Pancreas (tissue), 10 donors: ENCODE data around the gene PPM1H. TPM values are rescaled to one million over a fixed set of nuclear protein-coding genes. Genes with fewer than 3 reads are reported as not detected.
A peak's percentile ranks its signal among the peaks of the same experiment; 100 is the strongest.

Source experiments
- ATAC-seq, 4 donors: fragments of 200-7000 bp; cut with Tn5 transposase; one replicate each; pipeline versions ENCODE4 v1.8.0 to v1.9.1; 2020; ENCODE audit warnings: mild to moderate bottlenecking in 4 of 4, moderate library complexity in 4 of 4
- DNase-seq, 6 donors: peaks; one replicate each; pipeline ENCODE4 v3.0.0-alpha.2; 2020
- FAIRE-seq: peaks from 2 replicates; lab custom pipeline; 2012; peaks lifted over from hg19 to GRCh38; lab: Jason Lieb, UNC
- H3K27ac ChIP-seq, 4 donors: fragments of 200-600 bp; sonication (generic); 1 replicate in 3 of 4; 2 replicates in 1 of 4; pipeline versions ENCODE4 v1.5.0 to v1.8.0; 2020
- H3K27me3 ChIP-seq, 4 donors: fragments of 200-600 bp; one replicate each; pipeline ENCODE4 v1.8.0; 2021
- H3K36me3 ChIP-seq, 3 donors: fragments of 200-600 bp; sonication (generic) in 1 of 3; one replicate each; pipeline versions ENCODE4 v1.5.0 to v1.8.0; 2020 to 2021
- H3K4me1 ChIP-seq, 3 donors: fragments of 200-600 bp; one replicate each; pipeline ENCODE4 v1.8.0; 2021
- H3K4me3 ChIP-seq, 4 donors: fragments of 200-600 bp; sonication (generic) in 2 of 4; one replicate each; pipeline versions ENCODE4 v1.5.0 to v1.8.0; 2020 to 2021
- H3K9me3 ChIP-seq, 4 donors: fragments of 200-600 bp; one replicate each; pipeline ENCODE4 v1.8.0; 2021
- CTCF ChIP-seq, 4 donors: fragments of 200-600 bp; sonication (generic) in 3 of 4; IDR thresholded peaks; one replicate each; pipeline versions ENCODE4 v1.5.0 to v1.8.0; 2021; ENCODE audit warnings: antibody characterized with exemption in 4 of 4
- WGBS, 2 donors: extraction: QIAGEN DNeasy Blood & Tissue Kit; methylation state at CpG; one replicate each; pipeline ENCODE4 v1.1.7; 2013; 5-methylcytosine and 5-hydroxymethylcytosine counted together
- intact Hi-C, 3 donors: fragments of 100-400 bp; cut with DNase I; formaldehyde crosslinking; loops; one replicate each; pipeline versions ENCODE4 v1.11.1 to v1.14.2; 2022
- polyA plus RNA-seq, 2 donors: library from polyadenylated mRNA; stranded (reverse); fragments of 200-250 nt; gene quantifications; one replicate each; pipeline ENCODE4 v1.2.3, GENCODE V29; 2013
- total RNA-seq, 6 donors: library from RNA; stranded (reverse); fragmentation: NEBNext Ultra II Directional in 4 of 6; extraction: Animal tissue kit (Norgen Biotek cat#: 25700) in 4 of 6; gene quantifications; one replicate each; pipeline versions ENCODE4 v1.2.1 to v1.2.4, GENCODE V29; 2021 to 2023
- donor health status: healthy with polysubstance abuse.
- donor health status: DM: no; HTN: no; CAD: no; lungs with moderate emphysema.
- donor health status: DM: no; HTN: no; CAD: no.
- donor health status: control.
- donor health status: control.
- donor health status: Bipolar disorder and iron deficiency.
- donor health status: DM: yes; HTN: yes; CAD: no.
- donor health status: DM: no; HTN: no; CAD: no.
- donor health status: DM: no; HTN: no; CAD: no.
- donor health status: DM: yes; HTN: yes; CAD: no.

PPM1H gene
- total and polyA plus RNA-seq, 8 donors = 1.7 to 12.9 (median 5.8) TPM

GRCh38 chr12:62873116-62873825, 61.7 kb downstream of the PPM1H start:
- ATAC-seq (no peak), DNase-seq (no peak), FAIRE-seq (no peak)
- 92 to 95% methylated on average over 6 of the region's 6 CpGs for WGBS, 2 donors
- Histone ChIP-seq H3K27ac (no peak overlapping the region), H3K4me1 (no peaks in the 10 kb centered on the region), H3K4me3 (no peak overlapping the region), H3K9me3 (no peaks in the 10 kb centered on the region), H3K27me3 (no peaks in the 10 kb centered on the region), H3K36me3 (no peaks in the 10 kb centered on the region)
- intact Hi-C loops = no loop called here
- TF ChIP-seq CTCF (IDR thresholded peaks at IDR 0.05) = no peak

- Histone ChIP-seq H3K4me3 (no peak overlapping the region), H3K9me3 (no peaks in the 10 kb centered on the region), H3K4me1 (no peaks in the 10 kb centered on the region), H3K36me3 (no peaks in the 10 kb centered on the region), H3K27me3 (no peaks in the 10 kb centered on the region), H3K27ac (no peak overlapping the region)
- TF ChIP-seq CTCF (IDR thresholded peaks at IDR 0.05) = no peak
- FAIRE-seq (no peak), ATAC-seq (no peak), DNase-seq (no peak)
- intact Hi-C loops = no loop called here
- WGBS, 2 donors = 75 to 85% methylated on average over 1 of the region's 1 CpG
These were observed 66.1 kb downstream of the PPM1H start for GRCh38 chr12:62868820-62869219.

GRCh38 chr12:62866451-62867082, 68.4 kb downstream of the PPM1H start:
- ATAC-seq (peak; percentile 25 to 78 (median 42)), DNase-seq (no peak), FAIRE-seq (no peak)
- Histone ChIP-seq H3K36me3 (no peaks in the 10 kb centered on the region), H3K4me3 (no peak overlapping the region), H3K27me3 (no peaks in the 10 kb centered on the region), H3K9me3 (no peaks in the 10 kb centered on the region), H3K27ac (peak overlapping the region in 1 of 4 donors; percentile 28), H3K4me1 (no peaks in the 10 kb centered on the region)
- no peak for TF ChIP-seq CTCF (IDR thresholded peaks at IDR 0.05)
- WGBS, 2 donors = 68 to 84% methylated on average over 4 of the region's 4 CpGs
- intact Hi-C loops = no loop called here

- TF ChIP-seq CTCF (IDR thresholded peaks at IDR 0.05) = no peak
- intact Hi-C loops = no loop called here
- ATAC-seq = no peak
- WGBS, 2 donors = 87% methylated on average over 4 of the region's 4 CpGs
- Histone ChIP-seq H3K27ac (peak overlapping the region in 1 of 4 donors; percentile 28), H3K36me3 (no peaks in the 10 kb centered on the region), H3K9me3 (no peaks in the 10 kb centered on the region), H3K4me3 (no peak overlapping the region), H3K4me1 (no peaks in the 10 kb centered on the region), H3K27me3 (no peaks in the 10 kb centered on the region)
- no peak for FAIRE-seq
- DNase-seq = no peak
These were observed 69.0 kb downstream of the PPM1H start for GRCh38 chr12:62865937-62866336.

- DNase-seq (no peak), ATAC-seq (no peak), FAIRE-seq (no peak)
- Histone ChIP-seq H3K27ac (no peak overlapping the region), H3K27me3 (no peaks in the 10 kb centered on the region), H3K36me3 (no peaks in the 10 kb centered on the region), H3K9me3 (no peaks in the 10 kb centered on the region), H3K4me1 (no peaks in the 10 kb centered on the region), H3K4me3 (no peak overlapping the region)
- 88 to 89% methylated on average over 2 of the region's 2 CpGs for WGBS, 2 donors
- no peak for TF ChIP-seq CTCF (IDR thresholded peaks at IDR 0.05)
- intact Hi-C loops = no loop called here
These were observed 69.9 kb downstream of the PPM1H start for GRCh38 chr12:62865065-62865464.
